Mesendoderm (in vitro differentiated cells): Measurements from ENCODE around the gene SUSD4.
"Not testable (repeated sequence)": the region's sequence is repeated elsewhere in the genome, so short reads cannot be mapped to it uniquely, and the experiment has no call there.

Experiments used
- DNase-seq: peaks from one replicate; pipeline ENCODE4 v3.0.0; 2013
- H2AK5ac ChIP-seq: 2 replicates; pipeline ENCODE4 v1.6.1; 2013; ENCODE audit warnings: low read length, inconsistent platforms
- H2BK120ac ChIP-seq: 2 replicates; pipeline ENCODE4 v1.6.1; 2013; ENCODE audit warnings: low read depth, mild to moderate bottlenecking, low read length, moderate library complexity, mixed read lengths
- H2BK15ac ChIP-seq: replicated peaks from 2 replicates; pipeline ENCODE4 v1.6.1; 2013; ENCODE audit warnings: low read depth, mild to moderate bottlenecking, moderate library complexity
- H2BK5ac ChIP-seq: 2 replicates; pipeline ENCODE4 v1.6.1; 2013; ENCODE audit warnings: low read length, inconsistent platforms
- H3K18ac ChIP-seq: 2 replicates; pipeline ENCODE4 v1.6.1; 2013; ENCODE audit warnings: mild to moderate bottlenecking, low read length, mixed read lengths
- H3K23ac ChIP-seq: one replicate; pipeline ENCODE4 v1.6.1; 2013; ENCODE audit warnings: low read length
- H3K27ac ChIP-seq: 2 replicates; pipeline ENCODE4 v1.5.1; 2013; ENCODE audit warnings: low read depth, mild to moderate bottlenecking, inconsistent platforms, low read length, moderate library complexity
- H3K27me3 ChIP-seq: 2 replicates; pipeline ENCODE4 v1.6.1; 2013; ENCODE audit warnings: low read length, control low read depth, mild to moderate bottlenecking, inconsistent platforms; ENCODE audit not compliant: insufficient read depth, poor library complexity
- H3K36me3 ChIP-seq: 2 replicates; pipeline ENCODE4 v1.6.1; 2013; ENCODE audit warnings: low read length, inconsistent platforms; ENCODE audit not compliant: control insufficient read depth, insufficient read depth
- H3K4ac ChIP-seq: one replicate; pipeline ENCODE4 v1.6.1; 2013; ENCODE audit warnings: low read depth, mild to moderate bottlenecking, low read length, moderate library complexity
- H3K4me1 ChIP-seq: 2 replicates; pipeline ENCODE4 v1.6.1; 2013; ENCODE audit warnings: low read depth, low read length, inconsistent platforms; ENCODE audit not compliant: control insufficient read depth
- H3K4me2 ChIP-seq: 2 replicates; pipeline ENCODE4 v1.6.1; 2013; ENCODE audit warnings: low read length
- H3K4me3 ChIP-seq: 2 replicates; pipeline ENCODE4 v1.5.1; 2013; ENCODE audit warnings: mild to moderate bottlenecking, low read length
- H3K56ac ChIP-seq: one replicate; pipeline ENCODE4 v1.6.1; 2013; ENCODE audit warnings: low read length
- H3K79me1 ChIP-seq: 2 replicates; pipeline ENCODE4 v1.6.1; 2013; ENCODE audit warnings: low read length, inconsistent platforms
- H3K79me2 ChIP-seq: 2 replicates; pipeline ENCODE4 v1.6.1; 2013; ENCODE audit warnings: mild to moderate bottlenecking, low read length; ENCODE audit not compliant: control insufficient read depth, insufficient read depth
- H3K9ac ChIP-seq: 2 replicates; pipeline ENCODE4 v1.6.1; 2013; ENCODE audit warnings: low read length, inconsistent platforms
- H4K5ac ChIP-seq: one replicate; pipeline ENCODE4 v1.6.1; 2013; ENCODE audit warnings: low read length
- H4K8ac ChIP-seq: one replicate; pipeline ENCODE4 v1.6.1; 2013; ENCODE audit warnings: low read depth, mild to moderate bottlenecking, control low read depth, low read length, moderate library complexity
- WGBS: extraction: QIAGEN DNeasy Blood & Tissue Kit; methylation state at CpG from one replicate; pipeline ENCODE4 v1.1.7; 2013; ENCODE audit warnings: low lambda C conversion rate, missing lambda C conversion rate; ENCODE audit not compliant: insufficient coverage; ENCODE audit errors: extremely low coverage; 5-methylcytosine and 5-hydroxymethylcytosine counted together

SUSD4 gene

GRCh38 chr1:223403184-223403815, 39.3 kb upstream of the SUSD4 start:
- DNase-seq: no peak
- H4K5ac ChIP-seq: no peak overlapping the region
- H3K79me2 ChIP-seq: no peaks in the 10 kb centered on the region
- H2BK120ac ChIP-seq: no peak overlapping the region
- H3K56ac ChIP-seq: no peak overlapping the region
- H2AK5ac ChIP-seq: no peak overlapping the region
- H3K4me1 ChIP-seq: no peaks in the 10 kb centered on the region
- no CpG with 5 or more reads among the region's 3 CpGs for WGBS
- no peak overlapping the region for H2BK5ac ChIP-seq
- H3K18ac ChIP-seq: no peak overlapping the region
- H3K36me3 ChIP-seq: no peaks in the 10 kb centered on the region
- no peaks in the 10 kb centered on the region for H3K79me1 ChIP-seq
- H3K4me2 ChIP-seq: no peak overlapping the region
- H3K4me3 ChIP-seq: no peak overlapping the region
- no peak overlapping the region for H3K27ac ChIP-seq
- no peak overlapping the region for H2BK15ac ChIP-seq
- no peak overlapping the region for H3K23ac ChIP-seq
- H3K4ac ChIP-seq: no peak overlapping the region
- no peaks in the 10 kb centered on the region for H3K27me3 ChIP-seq
- H3K9ac ChIP-seq: no peak overlapping the region
- no peak overlapping the region for H4K8ac ChIP-seq

GRCh38 chr1:223402790-223403142, 38.8 kb upstream of the SUSD4 start:
- Histone ChIP-seq H3K4me2 (no peak overlapping the region), H2BK120ac (no peak overlapping the region), H3K4ac (no peak overlapping the region), H2BK15ac (no peak overlapping the region), H2AK5ac (no peak overlapping the region), H4K8ac (no peak overlapping the region), H3K23ac (no peak overlapping the region), H3K9ac (no peak overlapping the region), H3K36me3 (no peaks in the 10 kb centered on the region), H3K79me2 (no peaks in the 10 kb centered on the region), H2BK5ac (no peak overlapping the region), H4K5ac (no peak overlapping the region), H3K18ac (no peak overlapping the region), H3K27me3 (no peaks in the 10 kb centered on the region), H3K4me1 (no peaks in the 10 kb centered on the region), H3K27ac (no peak overlapping the region), H3K56ac (no peak overlapping the region), H3K4me3 (no peak overlapping the region), H3K79me1 (no peaks in the 10 kb centered on the region)
- no CpG with 5 or more reads among the region's 2 CpGs for WGBS
- no peak for DNase-seq

GRCh38 chr1:223401873-223402789, 38.2 kb upstream of the SUSD4 start:
- Histone ChIP-seq H2BK5ac (no peak overlapping the region), H2BK15ac (no peak overlapping the region), H2BK120ac (no peak overlapping the region), H3K4me1 (no peaks in the 10 kb centered on the region), H2AK5ac (no peak overlapping the region), H3K27me3 (no peaks in the 10 kb centered on the region), H3K4me2 (no peak overlapping the region), H4K5ac (no peak overlapping the region), H4K8ac (no peak overlapping the region), H3K4me3 (no peak overlapping the region), H3K9ac (no peak overlapping the region), H3K23ac (no peak overlapping the region), H3K18ac (no peak overlapping the region), H3K36me3 (no peaks in the 10 kb centered on the region), H3K79me2 (no peaks in the 10 kb centered on the region), H3K4ac (no peak overlapping the region), H3K27ac (no peak overlapping the region), H3K56ac (no peak overlapping the region), H3K79me1 (no peaks in the 10 kb centered on the region)
- no peak for DNase-seq
- no CpG with 5 or more reads among the region's 2 CpGs for WGBS

- H2BK5ac ChIP-seq, H4K5ac ChIP-seq, H4K8ac ChIP-seq, H2BK15ac ChIP-seq, H3K79me2 ChIP-seq, DNase-seq, H3K4ac ChIP-seq, H3K79me1 ChIP-seq, H3K4me3 ChIP-seq, H3K4me1 ChIP-seq, H3K18ac ChIP-seq, H3K9ac ChIP-seq, H3K4me2 ChIP-seq, H3K27ac ChIP-seq, H3K23ac ChIP-seq, H3K36me3 ChIP-seq, H3K56ac ChIP-seq, H2BK120ac ChIP-seq, H3K27me3 ChIP-seq, H2AK5ac ChIP-seq: not testable (repeated sequence)
- WGBS: no CpG with 5 or more reads among the region's 6 CpGs
Measured at GRCh38 chr1:223399393-223399792, 35.4 kb upstream of the SUSD4 start.

- Histone ChIP-seq H3K18ac (no peak overlapping the region), H2AK5ac (no peak overlapping the region), H3K4ac (no peak overlapping the region), H3K4me2 (no peak overlapping the region), H3K36me3 (no peaks in the 10 kb centered on the region), H2BK5ac (no peak overlapping the region), H3K4me3 (no peak overlapping the region), H2BK120ac (no peak overlapping the region), H3K9ac (no peak overlapping the region), H2BK15ac (no peak overlapping the region), H3K79me2 (no peaks in the 10 kb centered on the region), H3K27ac (no peak overlapping the region), H3K23ac (no peak overlapping the region), H3K27me3 (peaks cover 5% of the 10 kb centered on the region), H3K56ac (no peak overlapping the region), H3K4me1 (no peaks in the 10 kb centered on the region), H4K5ac (no peak overlapping the region), H4K8ac (no peak overlapping the region), H3K79me1 (no peaks in the 10 kb centered on the region)
- no peak for DNase-seq
- WGBS: no CpG with 5 or more reads among the region's 13 CpGs
Measured at GRCh38 chr1:223394706-223395105, 30.7 kb upstream of the SUSD4 start.
